IMR-90 (cell line): ENCODE measurements around the gene PRDM1.

Source experiments
- CTCF ChIP-seq: conservative IDR thresholded peaks from 2 replicates; pipeline ENCODE4 v1.5.1; 2012; ENCODE audit warnings: mild to moderate bottlenecking, low read depth, low read length, improper control_type of control experiment
- POLR2A ChIP-seq: IDR thresholded peaks from 2 replicates; pipeline ENCODE4 v1.6.1; 2012; ENCODE audit warnings: mild to moderate bottlenecking, low read depth, low read length
- RFX5 ChIP-seq: IDR thresholded peaks from 2 replicates; pipeline ENCODE4 v1.8.0; 2012; ENCODE audit warnings: low read depth, mild to moderate bottlenecking, low read length, moderate library complexity

DNA sequence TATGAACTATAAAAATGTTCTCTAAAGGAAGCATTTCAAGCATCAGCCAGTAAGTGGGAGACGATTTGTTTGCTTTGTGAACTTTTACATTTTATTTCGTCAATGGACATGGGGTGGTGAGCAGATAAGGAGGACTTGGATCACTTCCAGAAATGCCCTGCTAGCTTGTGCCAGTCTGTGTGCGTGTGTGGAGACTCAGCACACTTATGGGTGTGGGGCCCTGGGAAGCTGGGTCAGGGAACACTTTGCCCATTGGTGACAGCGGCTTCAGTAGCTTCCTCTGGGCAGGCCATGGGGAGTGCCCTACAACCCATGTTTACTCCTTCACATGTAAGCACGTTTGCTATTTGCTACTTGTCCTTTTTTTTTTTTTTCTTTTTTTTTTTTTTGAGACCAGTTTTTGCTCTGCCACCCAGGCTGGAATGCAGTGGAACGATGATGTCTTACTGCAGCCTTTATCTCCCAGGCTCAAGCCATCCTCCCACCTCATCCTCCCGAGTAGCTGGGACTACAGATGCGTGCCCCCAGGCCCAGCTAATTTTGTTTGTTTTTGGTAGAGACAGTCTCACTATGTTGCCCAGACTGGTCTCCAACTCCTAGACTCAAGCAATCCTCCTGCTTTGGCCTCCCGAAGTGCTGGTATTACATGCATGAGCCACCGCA lies 24.2 kb downstream of the PRDM1 start:
- no peak for TF ChIP-seq CTCF
- TF ChIP-seq RFX5 = no peak
- no peak for TF ChIP-seq POLR2A
